Measurements from ENCODE around the gene ACTN1.
A peak's percentile ranks its signal among the peaks of the same experiment; 100 is the strongest.

ACTN1 gene

GRCh38 chr14:68949601-68949965, 29.5 kb downstream of the ACTN1 start:
- no peak for DNase-seq

GRCh38 chr14:68948686-68949600, 30.2 kb downstream of the ACTN1 start:
- DNase-seq: peak; percentile 31

GRCh38 chr14:68947802-68948201, 31.3 kb downstream of the ACTN1 start:
- no peak for DNase-seq

GRCh38 chr14:68946489-68946822, 32.6 kb downstream of the ACTN1 start:
- DNase-seq: no peak

GRCh38 chr14:68945585-68946488, 33.3 kb downstream of the ACTN1 start:
- DNase-seq: no peak

- peak; percentile 33 for DNase-seq
These were observed 33.9 kb downstream of the ACTN1 start for GRCh38 chr14:68945190-68945584.

GRCh38 chr14:68944162-68944561, 34.9 kb downstream of the ACTN1 start:
- no peak for DNase-seq

- no peak for DNase-seq
These were observed 36.0 kb downstream of the ACTN1 start for GRCh38 chr14:68943107-68943506.

- DNase-seq: no peak
These were observed 36.6 kb downstream of the ACTN1 start for GRCh38 chr14:68942296-68943035.

- DNase-seq: no peak
These were observed 37.3 kb downstream of the ACTN1 start for GRCh38 chr14:68941820-68942219.

GRCh38 chr14:68940614-68941185, 38.4 kb downstream of the ACTN1 start:
- DNase-seq: no peak

GRCh38 chr14:68939893-68940613, 39.0 kb downstream of the ACTN1 start:
- DNase-seq: no peak

- DNase-seq: no peak
These were observed 39.8 kb downstream of the ACTN1 start for GRCh38 chr14:68939181-68939892.

GRCh38 chr14:68938271-68939150, 40.6 kb downstream of the ACTN1 start:
- DNase-seq: no peak

- DNase-seq: peak; percentile 49
These were observed 41.4 kb downstream of the ACTN1 start for GRCh38 chr14:68937471-68938270.

GRCh38 chr14:68936980-68937379, 42.1 kb downstream of the ACTN1 start:
- DNase-seq: no peak

- DNase-seq: no peak
These were observed 42.6 kb downstream of the ACTN1 start for GRCh38 chr14:68936476-68936875.

- DNase-seq: no peak
These were observed 43.3 kb downstream of the ACTN1 start for GRCh38 chr14:68935761-68936214.

- no peak for DNase-seq
These were observed 45.0 kb downstream of the ACTN1 start for GRCh38 chr14:68934066-68934465.
